GM03348 (cell line): ENCODE measurements around the gene OR2S2.
A peak's percentile ranks its signal among the peaks of the same experiment; 100 is the strongest.

Experiments
- DNase-seq: peaks from one replicate; pipeline ENCODE4 v3.0.0; 2012; ENCODE audit warnings: low spot score

OR2S2 gene

DNA sequence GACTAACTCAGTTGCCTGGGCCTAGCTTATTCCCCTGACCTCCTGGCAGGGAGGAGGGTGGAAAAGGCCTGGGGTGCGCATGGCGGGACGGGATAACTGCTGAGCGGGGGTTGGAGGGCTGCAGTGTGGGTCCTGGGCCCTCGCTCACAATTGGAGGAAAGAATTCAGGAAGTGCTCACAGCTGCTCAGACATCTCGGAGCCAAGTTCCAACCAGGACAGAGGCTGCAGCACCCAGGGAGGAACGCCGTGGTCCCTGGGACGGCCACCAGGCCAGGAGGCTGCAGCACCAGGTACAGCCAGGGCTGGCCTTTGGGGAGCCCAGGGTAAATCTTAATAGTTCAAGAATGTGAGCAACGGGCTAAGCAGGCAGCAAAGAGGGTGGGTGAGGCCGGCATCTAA is 48.7 kb downstream of the OR2S2 start, which contains the start of gene SPAAR:
SPAAR (plus strand) TSS at position 217 of the 400 bp plus-strand sequence. CDS start 974 bp downstream, outside the sequence.
- DNase-seq, result no peak

DNA sequence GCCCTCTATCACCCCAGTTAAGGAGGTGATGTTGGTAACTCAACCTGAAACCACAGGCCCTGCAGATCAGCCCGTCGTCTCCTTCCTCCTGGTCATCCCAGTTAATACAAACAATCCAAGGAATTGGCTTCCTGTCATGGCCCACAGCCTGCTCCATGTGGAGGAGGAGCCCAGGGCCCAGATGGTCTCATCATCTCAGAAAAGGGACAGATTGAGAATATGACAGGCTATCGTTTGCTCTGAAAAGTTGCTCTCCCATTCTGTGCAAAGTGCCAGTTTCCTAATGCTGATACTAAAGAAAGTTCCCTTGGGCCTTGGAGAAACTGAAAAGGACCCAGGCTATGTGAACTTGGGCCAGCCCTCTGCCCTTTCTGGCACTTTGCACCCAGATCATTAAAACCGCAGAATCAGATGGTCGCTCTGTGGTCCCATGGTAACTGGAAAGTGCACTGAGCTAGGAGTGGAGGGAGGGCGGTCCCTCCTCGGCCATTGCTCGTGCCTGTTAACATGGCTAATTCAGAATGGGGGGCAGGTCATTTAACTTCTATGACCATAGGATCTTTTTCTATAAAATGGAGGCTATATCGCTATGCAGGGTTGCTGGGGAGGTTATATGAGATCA is 49.3 kb downstream of the OR2S2 start:
- DNase-seq, result peak; percentile 54

DNA sequence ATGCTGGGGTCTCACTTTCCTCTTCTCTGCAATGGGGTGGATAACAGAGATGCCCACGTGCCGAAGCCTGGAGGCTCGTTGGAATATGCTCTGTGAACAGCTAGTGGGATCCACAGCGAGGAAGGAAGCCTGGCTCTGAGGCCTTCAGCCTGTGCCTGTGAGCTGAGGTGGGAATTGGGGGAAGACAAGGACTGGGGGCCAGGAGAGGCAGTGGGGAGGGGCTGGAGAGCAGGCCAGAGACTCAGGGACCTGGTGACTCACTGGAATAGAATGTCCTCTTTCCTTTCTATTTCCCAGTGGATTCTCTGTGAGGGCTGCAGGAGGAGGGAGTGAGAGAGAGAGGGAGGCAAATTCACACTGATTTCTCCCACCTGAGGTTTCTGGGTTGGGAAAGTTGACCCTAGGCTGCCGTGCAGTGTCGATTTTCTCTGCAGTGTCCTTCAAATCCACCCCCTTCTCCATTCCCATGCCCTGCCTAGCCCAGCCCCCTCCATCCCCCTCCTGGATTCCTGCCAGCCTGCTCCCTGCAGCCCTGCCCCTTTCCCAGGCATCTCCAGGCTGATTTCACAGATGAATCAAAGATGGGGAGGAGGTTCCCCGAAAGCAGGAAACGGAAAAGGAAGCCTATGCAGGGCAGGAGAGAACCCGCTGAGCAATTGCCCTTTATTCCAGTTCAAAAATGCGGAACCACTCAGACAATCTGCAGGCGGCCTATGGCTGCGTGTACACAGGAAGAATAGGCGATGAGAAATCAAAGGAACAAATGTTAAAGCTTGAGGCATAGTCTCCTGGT is 50.0 kb downstream of the OR2S2 start:
- peak; percentile 88 for DNase-seq
